ENCODE measurements around the gene IFRD2. TPM values are rescaled to one million over a fixed set of nuclear protein-coding genes. Genes with fewer than 3 reads are reported as not detected.

IFRD2 gene
- polyA plus RNA-seq, 1 donor: 55.4 TPM

DNA sequence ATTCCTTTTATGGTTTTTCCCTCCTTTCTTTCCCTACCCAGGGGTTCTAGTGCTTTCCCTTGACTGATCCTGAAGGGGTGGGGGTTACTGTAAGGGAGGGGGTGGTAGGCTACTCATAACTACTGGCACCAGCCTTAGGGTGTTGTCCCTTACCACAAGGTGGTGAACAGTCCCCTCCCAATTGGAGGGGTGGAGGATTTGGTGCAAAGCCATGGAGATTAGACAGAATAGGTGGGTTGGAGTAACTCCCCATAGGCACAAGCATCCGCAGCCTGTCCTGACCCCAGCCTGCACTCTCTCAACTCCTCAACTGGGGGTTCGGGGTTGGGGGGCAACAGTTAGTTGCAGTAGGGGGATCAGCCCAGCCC lies 32.9 kb upstream of the IFRD2 start:
- no CpG with 5 or more reads among the region's 2 CpGs for WGBS (ENCODE audit: insufficient coverage, low lambda C conversion rate)
- Histone ChIP-seq H3K27ac (ENCODE audit: low read length) (no peak overlapping the region), H3K4me1 (ENCODE audit: control insufficient read depth, insufficient read depth, low read length) (peaks cover 47% of the 10 kb centered on the region), H3K9me3 (ENCODE audit: control insufficient read depth, low read depth, low read length) (no peaks in the 10 kb centered on the region), H3K4me3 (ENCODE audit: low read length) (no peak overlapping the region), H3K36me3 (ENCODE audit: control insufficient read depth, insufficient read depth, low read length) (peaks cover 25% of the 10 kb centered on the region), H3K27me3 (ENCODE audit: control insufficient read depth, insufficient read depth, low read length) (no peaks in the 10 kb centered on the region)
- DNase-seq: no peak

DNA sequence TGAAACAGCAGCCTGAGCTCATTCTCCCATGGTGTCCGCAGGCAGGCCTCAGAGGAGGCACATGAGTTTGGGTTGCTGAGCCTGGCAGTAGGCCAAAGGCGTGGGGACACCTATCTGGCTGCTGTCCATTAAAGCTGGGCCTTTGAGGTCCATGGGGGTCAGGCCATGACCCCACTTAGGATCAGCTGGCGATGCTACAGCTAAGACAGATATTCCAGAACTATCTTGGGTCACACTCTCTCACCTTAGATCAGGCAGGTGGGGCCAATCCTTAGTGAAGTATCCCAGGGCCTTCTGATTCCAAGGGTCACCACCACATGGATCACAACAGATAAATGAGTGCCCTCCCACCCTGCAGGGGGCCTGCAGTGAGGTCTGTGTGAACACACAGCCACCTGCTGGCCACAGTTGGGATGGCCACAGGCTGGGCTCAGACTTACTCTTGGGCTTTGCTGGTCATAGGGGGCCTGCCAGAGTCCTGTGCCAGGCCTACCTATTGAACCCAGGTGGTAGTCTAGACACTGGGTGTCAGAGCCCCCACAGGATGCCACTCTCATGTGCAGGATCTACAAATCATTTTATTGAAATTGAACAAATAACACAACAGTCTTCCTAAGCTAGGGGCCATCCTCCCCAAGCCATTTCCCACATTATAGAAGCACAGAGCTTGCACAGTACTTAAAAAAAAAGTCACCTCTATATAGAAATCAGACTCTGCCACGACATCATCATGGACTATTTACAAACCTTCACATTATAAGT lies 32.3 kb upstream of the IFRD2 start:
- Histone ChIP-seq H3K4me1 (ENCODE audit: control insufficient read depth, insufficient read depth, low read length) (peaks cover 52% of the 10 kb centered on the region), H3K36me3 (ENCODE audit: control insufficient read depth, insufficient read depth, low read length) (peaks cover 23% of the 10 kb centered on the region), H3K4me3 (ENCODE audit: low read length) (no peak overlapping the region), H3K9me3 (ENCODE audit: control insufficient read depth, low read depth, low read length) (no peaks in the 10 kb centered on the region), H3K27me3 (ENCODE audit: control insufficient read depth, insufficient read depth, low read length) (no peaks in the 10 kb centered on the region), H3K27ac (ENCODE audit: low read length) (peak overlapping the region; percentile 94)
- peak; percentile 86 to 88 for DNase-seq
- no CpG with 5 or more reads among the region's 4 CpGs for WGBS (ENCODE audit: insufficient coverage, low lambda C conversion rate)

DNA sequence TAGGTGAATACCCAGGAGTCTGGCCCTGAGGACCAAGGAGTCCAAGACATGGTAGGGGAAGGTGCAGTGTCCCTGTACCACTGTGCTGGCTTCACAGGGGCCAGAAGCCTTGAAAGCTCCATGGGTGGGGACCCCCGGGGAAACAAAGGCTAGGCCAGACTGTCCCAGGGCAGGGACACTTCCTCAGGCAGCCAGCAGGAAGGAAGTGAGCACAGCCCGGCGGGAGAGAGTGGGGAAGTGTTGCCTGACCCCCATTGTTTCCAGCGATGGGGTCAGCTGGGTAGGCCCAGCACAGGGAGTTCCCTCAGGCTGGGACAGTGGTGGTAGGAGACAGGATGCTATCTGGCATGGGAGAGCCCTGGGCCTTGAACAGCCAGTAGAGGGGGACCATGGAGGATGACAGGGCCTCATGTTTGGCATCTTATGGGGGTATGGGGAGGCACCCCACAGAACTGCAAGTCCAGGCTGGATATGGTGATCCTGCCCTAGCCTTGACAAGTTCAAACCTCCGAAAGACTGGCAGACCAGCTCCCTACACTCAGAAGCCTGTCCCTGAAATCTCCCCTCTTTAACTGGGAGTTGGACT lies 31.5 kb upstream of the IFRD2 start:
- Histone ChIP-seq H3K36me3 (ENCODE audit: control insufficient read depth, insufficient read depth, low read length) (peaks cover 27% of the 10 kb centered on the region), H3K27me3 (ENCODE audit: control insufficient read depth, insufficient read depth, low read length) (no peaks in the 10 kb centered on the region), H3K9me3 (ENCODE audit: control insufficient read depth, low read depth, low read length) (no peaks in the 10 kb centered on the region), H3K27ac (ENCODE audit: low read length) (peak overlapping the region; percentile 94), H3K4me1 (ENCODE audit: control insufficient read depth, insufficient read depth, low read length) (peaks cover 60% of the 10 kb centered on the region), H3K4me3 (ENCODE audit: low read length) (no peak overlapping the region)
- WGBS (ENCODE audit: insufficient coverage, low lambda C conversion rate): no CpG with 5 or more reads among the region's 5 CpGs
- no peak for DNase-seq

DNA sequence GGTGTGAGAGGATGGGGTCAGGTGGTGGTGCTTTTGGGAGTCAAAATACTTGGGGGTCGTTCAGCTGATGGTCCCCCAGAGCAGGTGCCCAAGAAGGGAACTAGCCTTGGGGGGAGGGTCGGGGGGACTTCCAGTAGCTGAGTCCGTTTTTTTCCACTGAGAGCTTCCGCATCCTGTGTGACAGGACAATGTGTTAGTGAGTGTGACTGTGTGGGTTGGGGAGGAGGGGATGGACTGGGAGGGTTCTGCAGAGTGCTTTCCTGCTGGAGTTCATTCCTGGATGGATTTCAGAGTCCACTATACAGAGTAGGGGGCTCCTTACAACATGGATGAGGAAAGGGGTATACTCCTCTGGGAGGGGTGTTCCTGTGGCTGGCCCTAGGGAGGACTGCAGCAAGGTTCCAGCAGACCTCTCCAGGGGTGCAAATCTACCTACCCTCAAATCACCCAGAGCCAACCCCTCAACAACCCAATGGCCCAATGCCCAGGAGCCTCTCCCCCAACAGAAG lies 30.9 kb upstream of the IFRD2 start:
- H3K4me1 ChIP-seq (ENCODE audit: control insufficient read depth, insufficient read depth, low read length): peaks cover 60% of the 10 kb centered on the region

DNA sequence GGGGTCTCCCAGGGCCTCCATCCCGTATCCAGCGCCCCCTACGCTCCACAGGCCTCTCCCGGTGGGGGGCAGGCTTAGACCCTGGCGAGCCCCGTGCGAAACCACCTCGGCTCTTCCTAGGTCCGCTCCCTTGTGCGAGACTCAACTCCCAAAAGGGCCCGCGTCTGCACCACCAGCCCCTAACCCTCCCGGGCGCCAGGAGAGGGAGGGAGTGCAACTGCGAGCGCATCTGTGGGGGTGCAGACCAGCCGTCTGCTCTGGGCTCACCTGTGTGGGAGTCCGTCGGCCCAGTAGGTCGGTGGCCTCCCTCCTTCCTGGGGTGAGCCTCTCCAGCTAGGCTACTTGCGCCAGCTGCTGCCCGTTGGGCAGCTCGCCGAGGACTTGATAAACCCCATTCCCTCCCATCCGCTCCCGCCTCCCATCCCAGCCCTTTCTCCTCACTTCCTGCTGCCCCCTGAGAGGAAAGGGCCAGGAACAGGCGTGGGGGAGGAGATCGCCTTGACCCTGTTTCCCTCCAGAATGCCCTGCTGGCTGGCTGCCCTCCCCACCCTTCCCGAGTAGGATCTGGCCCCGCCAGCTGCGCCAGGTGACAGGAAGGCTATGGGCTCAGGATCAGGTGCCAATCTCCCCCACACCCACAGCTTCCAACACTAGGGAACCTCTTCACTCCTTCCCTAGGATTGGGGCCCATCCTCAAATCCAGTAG lies 30.3 kb upstream of the IFRD2 start, which contains the start of gene HYAL2:
HYAL2 (minus strand) TSS at position 360 of the 706 bp plus-strand sequence. CDS start 2,256 bp downstream, outside the sequence.
- Histone ChIP-seq H3K4me3 (ENCODE audit: low read length) (peak within 1 kb of the TSS; percentile 71), H3K36me3 (ENCODE audit: control insufficient read depth, insufficient read depth, low read length) (peaks cover 38% of the 10 kb centered on the region), H3K9me3 (ENCODE audit: control insufficient read depth, low read depth, low read length) (no peaks in the 10 kb centered on the region), H3K4me1 (ENCODE audit: control insufficient read depth, insufficient read depth, low read length) (peaks cover 66% of the 10 kb centered on the region), H3K27me3 (ENCODE audit: control insufficient read depth, insufficient read depth, low read length) (no peaks in the 10 kb centered on the region), H3K27ac (ENCODE audit: low read length) (peak within 1 kb of the TSS; percentile 94)
- WGBS (ENCODE audit: insufficient coverage, low lambda C conversion rate): no CpG with 5 or more reads among the region's 31 CpGs
- DNase-seq: peak in 1 of 2 donors; percentile 38

More for the DNA sequence above, 30.9 kb upstream of the IFRD2 start:
- H3K27ac ChIP-seq (ENCODE audit: low read length): peak overlapping the region; percentile 94
- no peaks in the 10 kb centered on the region for H3K27me3 ChIP-seq (ENCODE audit: control insufficient read depth, insufficient read depth, low read length)
- no peak overlapping the region for H3K4me3 ChIP-seq (ENCODE audit: low read length)
- H3K36me3 ChIP-seq (ENCODE audit: control insufficient read depth, insufficient read depth, low read length): peaks cover 32% of the 10 kb centered on the region
- WGBS (ENCODE audit: insufficient coverage, low lambda C conversion rate): no CpG with 5 or more reads among the region's 4 CpGs
- no peaks in the 10 kb centered on the region for H3K9me3 ChIP-seq (ENCODE audit: control insufficient read depth, low read depth, low read length)
- DNase-seq: peak in 1 of 2 donors; percentile 34

DNA sequence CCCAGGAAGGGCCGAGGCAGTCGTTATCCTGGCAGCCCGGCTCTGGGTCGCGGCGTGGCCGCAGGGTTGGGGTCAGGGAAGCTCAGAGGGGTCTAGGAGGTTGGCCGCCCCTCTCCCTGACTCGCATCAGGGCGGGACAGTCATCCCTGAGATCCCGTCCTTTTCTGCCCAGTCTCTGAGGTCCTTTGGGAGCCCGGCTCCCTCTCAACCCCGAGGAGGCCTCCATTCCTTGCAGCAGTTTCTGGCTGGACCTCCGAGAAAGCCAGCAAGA lies 29.8 kb upstream of the IFRD2 start:
- peaks cover 43% of the 10 kb centered on the region for H3K36me3 ChIP-seq (ENCODE audit: control insufficient read depth, insufficient read depth, low read length)
- H3K4me1 ChIP-seq (ENCODE audit: control insufficient read depth, insufficient read depth, low read length): peaks cover 70% of the 10 kb centered on the region
- H3K27me3 ChIP-seq (ENCODE audit: control insufficient read depth, insufficient read depth, low read length): no peaks in the 10 kb centered on the region
- no peaks in the 10 kb centered on the region for H3K9me3 ChIP-seq (ENCODE audit: control insufficient read depth, low read depth, low read length)
- WGBS (ENCODE audit: insufficient coverage, low lambda C conversion rate): no CpG with 5 or more reads among the region's 14 CpGs
- DNase-seq: no peak
- H3K4me3 ChIP-seq (ENCODE audit: low read length): peak overlapping the region; percentile 71
- peak overlapping the region; percentile 94 for H3K27ac ChIP-seq (ENCODE audit: low read length)

DNA sequence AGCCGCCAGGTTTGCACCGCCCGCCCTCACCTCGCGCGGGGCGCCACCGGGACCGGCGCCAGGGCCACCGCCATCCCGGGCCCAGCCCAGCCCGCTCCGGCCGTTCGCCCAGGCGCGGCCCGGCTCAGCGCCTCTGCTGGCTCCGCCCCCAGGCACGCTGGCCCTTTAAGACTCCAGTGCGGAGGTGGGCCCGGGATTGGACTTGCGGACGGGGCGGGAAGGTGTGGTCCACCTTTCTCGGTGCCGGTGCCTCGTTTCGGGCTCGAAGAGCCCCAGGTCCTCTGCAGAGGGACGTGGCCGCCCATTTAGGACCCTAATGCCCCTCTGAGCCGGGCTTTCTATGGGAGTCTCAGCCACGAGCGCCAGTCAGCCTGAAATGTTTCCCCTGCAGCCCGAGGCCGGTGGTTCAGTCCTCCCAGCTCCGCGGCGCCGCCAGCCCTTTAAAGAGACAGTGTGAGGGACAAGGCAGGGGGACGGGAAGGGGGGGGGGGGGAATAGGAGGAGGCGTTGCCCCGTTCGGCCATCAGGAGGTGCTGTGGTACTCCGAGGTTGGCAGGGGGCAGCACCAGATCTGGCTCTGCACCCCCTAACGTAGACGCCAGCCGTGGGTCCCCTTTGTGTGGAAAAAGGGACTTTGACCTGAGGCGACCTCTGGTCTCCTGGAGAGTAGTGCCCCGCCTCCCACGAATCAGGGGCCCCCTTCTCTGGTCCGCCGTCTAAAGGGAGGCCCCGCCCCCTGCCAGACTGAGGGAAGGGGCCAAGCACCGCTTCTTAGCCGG lies 29.3 kb upstream of the IFRD2 start:
- DNase-seq: peak; percentile 87 to 97
- Histone ChIP-seq H3K4me1 (ENCODE audit: control insufficient read depth, insufficient read depth, low read length) (peaks cover 72% of the 10 kb centered on the region), H3K4me3 (ENCODE audit: low read length) (peak overlapping the region; percentile 71), H3K27me3 (ENCODE audit: control insufficient read depth, insufficient read depth, low read length) (no peaks in the 10 kb centered on the region), H3K27ac (ENCODE audit: low read length) (peak overlapping the region; percentile 94), H3K36me3 (ENCODE audit: control insufficient read depth, insufficient read depth, low read length) (peaks cover 46% of the 10 kb centered on the region), H3K9me3 (ENCODE audit: control insufficient read depth, low read depth, low read length) (no peaks in the 10 kb centered on the region)
- WGBS (ENCODE audit: insufficient coverage, low lambda C conversion rate): no CpG with 5 or more reads among the region's 59 CpGs

DNA sequence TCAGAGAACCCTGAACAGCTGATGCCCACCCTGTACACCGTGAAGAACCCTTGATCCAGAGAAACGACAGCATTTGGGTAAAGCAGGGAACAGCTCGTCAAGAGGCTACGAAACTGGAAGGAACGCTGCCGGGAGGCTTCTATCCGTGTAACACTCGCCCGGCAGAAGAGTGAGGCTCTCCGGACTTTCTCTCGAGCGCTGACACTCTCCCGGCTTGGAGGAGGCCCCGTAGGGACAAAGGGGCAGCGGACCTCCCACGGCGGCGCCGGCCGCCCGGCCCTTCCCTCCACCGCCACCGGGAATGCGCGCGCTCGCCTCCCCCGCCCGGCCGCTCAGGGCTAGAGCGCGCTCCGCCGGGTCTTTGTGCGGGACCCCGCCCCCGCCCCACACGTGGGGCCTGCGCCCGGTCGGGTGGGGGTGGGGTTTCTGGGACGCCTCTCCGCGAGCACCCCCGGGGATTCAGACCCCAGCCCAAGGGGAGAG lies 28.7 kb upstream of the IFRD2 start:
- DNase-seq: peak; percentile 75 to 93
- Histone ChIP-seq H3K4me1 (ENCODE audit: control insufficient read depth, insufficient read depth, low read length) (peaks cover 76% of the 10 kb centered on the region), H3K36me3 (ENCODE audit: control insufficient read depth, insufficient read depth, low read length) (peaks cover 45% of the 10 kb centered on the region), H3K9me3 (ENCODE audit: control insufficient read depth, low read depth, low read length) (no peaks in the 10 kb centered on the region), H3K4me3 (ENCODE audit: low read length) (peak overlapping the region; percentile 71), H3K27ac (ENCODE audit: low read length) (peak overlapping the region; percentile 94), H3K27me3 (ENCODE audit: control insufficient read depth, insufficient read depth, low read length) (no peaks in the 10 kb centered on the region)
- WGBS (ENCODE audit: insufficient coverage, low lambda C conversion rate): no CpG with 5 or more reads among the region's 45 CpGs

DNA sequence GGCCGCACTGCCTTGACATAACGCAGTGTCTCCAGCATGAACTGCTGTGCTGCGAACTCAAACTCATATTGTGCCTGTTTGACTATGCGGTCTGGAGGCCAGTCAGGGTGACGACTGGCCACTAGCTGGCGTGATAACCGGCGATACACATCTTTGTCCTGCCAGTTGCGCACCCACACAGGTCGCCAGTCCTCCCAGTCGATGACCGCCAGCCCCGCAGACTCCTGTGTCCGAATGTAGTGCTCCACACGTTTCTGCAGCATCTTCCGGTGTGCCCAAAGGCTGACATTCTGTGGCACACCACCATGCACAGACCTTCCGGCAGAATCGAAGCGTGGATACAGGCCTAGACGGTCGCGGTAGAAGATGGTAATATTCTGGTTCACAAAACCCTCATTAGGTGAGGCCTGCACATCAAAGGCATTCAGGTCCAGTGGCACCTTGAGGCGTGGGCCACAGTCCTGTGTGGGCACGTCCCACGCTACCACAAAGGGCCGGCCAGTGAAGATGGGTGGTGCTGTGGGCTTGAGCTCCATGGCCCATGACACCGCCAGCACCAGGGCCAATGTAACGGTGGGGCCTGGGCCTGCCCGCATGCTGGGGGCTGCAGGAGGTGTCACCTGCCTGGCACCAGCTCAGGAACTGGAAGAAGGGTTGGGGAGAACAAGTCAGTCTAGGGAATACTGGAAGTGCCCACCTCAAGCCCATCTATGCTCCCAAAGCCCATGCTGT lies 27.8 kb upstream of the IFRD2 start:
- Histone ChIP-seq H3K4me3 (ENCODE audit: low read length) (peak overlapping the region; percentile 71), H3K27me3 (ENCODE audit: control insufficient read depth, insufficient read depth, low read length) (no peaks in the 10 kb centered on the region), H3K27ac (ENCODE audit: low read length) (peak overlapping the region; percentile 94), H3K9me3 (ENCODE audit: control insufficient read depth, low read depth, low read length) (no peaks in the 10 kb centered on the region), H3K4me1 (ENCODE audit: control insufficient read depth, insufficient read depth, low read length) (peaks cover 75% of the 10 kb centered on the region), H3K36me3 (ENCODE audit: control insufficient read depth, insufficient read depth, low read length) (peaks cover 42% of the 10 kb centered on the region)
- no peak for DNase-seq
- WGBS (ENCODE audit: insufficient coverage, low lambda C conversion rate): no CpG with 5 or more reads among the region's 29 CpGs

Measured in large intestine (tissue), 3 donors.